Mucosa of gallbladder (tissue), 1 donor: Measurements from ENCODE around the gene OSBPL1A. TPM values are rescaled to one million over a fixed set of nuclear protein-coding genes. Genes with fewer than 3 reads are reported as not detected.

Experiments
- DNase-seq: peaks from one replicate; pipeline ENCODE4 v3.0.0-alpha.2; 2020; ENCODE audit warnings: low spot score
- total RNA-seq: library from RNA; stranded (reverse); gene quantifications from one replicate; pipeline ENCODE4 v1.2.1, GENCODE V29; 2021
- donor health status: DM: no; HTN: no; CAD: no.

Gene OSBPL1A
- total RNA-seq, 1 donor from 2014 or later, result 33.6 TPM

DNA sequence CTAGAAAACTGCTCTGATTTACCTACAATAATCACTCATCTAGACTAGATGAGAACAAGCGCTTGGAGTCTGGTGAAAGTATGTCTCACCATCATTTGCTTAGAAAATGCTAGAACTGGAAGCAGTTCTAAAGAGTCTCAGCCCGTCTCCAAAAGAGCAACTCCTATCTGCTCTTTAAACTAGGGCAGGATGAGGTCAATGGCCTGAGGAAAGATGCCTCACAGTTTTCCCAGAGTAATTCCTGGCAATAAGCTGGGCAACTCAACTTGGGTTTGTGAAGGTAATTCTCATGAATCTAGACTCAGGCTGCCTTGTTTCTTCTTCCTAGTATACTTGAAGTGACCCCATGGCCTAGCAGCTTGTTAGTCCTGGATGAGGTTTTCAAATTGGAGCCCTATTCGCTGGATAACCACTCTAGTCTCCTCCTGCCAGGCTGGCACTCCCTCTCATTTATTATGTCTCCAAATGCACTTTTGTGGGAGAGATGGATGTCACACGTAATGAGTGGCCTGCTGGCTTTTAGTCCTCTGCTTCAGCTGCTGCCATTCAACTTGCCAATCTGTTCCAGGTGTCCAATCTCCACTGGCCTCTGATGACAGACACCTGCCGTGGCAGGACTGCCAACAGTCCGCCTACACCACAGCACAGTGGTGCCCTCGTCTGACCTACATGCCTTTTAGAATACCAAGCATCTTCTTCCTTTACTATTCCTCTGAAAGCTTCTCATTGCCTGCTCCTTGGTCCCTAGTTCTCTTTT is 177.9 kb downstream of the OSBPL1A start:
- no peak for DNase-seq

DNA sequence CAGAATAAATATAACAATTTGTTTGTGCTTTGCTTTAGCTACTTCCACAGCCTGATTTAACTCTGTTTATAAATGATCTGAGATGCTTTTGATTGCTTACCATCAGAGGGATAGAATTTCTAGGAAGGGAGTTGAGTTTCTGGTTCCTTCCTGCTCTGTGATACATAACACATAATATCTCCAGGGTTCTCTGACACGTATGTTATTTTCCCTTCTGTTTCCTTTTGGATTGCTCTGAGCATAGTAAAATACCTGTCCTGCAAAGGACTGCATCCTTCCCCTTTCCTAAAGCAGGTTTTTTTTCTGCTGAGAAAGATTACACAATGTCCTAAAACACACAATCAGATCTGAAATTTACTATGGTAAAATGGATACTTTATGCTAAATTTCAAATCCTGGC is 182.7 kb downstream of the OSBPL1A start:
- no peak for DNase-seq

DNA sequence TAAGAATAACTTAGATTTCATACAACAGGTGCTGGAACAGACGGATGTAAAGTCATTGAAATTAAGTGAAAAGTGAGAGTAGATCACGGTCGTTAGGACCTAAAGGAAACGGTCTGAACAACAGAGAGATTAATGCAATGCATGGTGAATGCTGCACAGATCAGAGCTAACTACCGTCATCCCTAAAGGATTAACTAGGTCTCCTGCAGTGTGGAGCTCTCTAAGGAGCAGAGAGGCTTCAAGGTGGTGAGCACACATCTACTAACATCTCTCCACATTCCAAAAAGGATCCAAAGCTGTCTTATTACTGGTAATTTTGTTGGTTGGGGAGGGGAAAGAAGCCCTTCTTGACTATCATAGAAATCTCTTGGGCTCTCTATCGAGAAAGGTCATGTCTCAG is 183.5 kb downstream of the OSBPL1A start:
- no peak for DNase-seq

DNA sequence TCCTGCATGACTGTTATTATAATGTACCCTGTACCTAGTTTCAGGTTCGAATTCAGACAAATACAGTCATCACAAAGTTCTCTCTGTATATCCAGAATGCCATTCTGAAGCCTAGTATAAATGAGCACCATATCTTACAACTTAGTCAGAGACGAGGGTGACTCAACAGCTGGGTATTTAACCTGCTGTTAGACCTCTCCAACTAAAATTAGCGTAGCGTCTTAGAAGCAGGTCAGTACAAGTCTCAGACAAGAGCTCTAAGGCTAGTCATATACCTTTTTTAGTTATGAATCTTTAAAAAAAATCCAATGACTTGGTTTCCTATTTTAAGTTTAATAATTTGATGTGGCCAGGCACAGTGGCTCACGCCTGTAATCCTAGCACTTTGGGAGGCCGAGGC is 184.7 kb downstream of the OSBPL1A start:
- no peak for DNase-seq

DNA sequence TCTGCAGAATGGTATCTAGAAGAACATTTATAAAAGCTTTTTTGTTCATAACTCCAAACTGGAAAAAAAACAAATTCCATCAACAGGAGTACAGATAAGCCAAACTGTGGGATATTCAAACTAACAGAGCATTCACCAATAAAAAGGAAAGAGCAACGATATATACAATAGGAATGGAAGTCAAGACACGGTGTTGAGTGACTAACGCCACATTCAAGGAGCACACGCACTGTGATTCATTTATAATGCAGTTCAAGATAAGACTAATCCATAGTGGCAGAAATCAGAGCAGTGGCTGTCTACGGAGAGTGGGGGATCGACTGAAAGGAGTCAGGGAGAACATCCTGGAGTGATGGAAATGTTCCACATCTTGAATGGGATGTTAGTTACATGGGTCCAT is 188.1 kb downstream of the OSBPL1A start:
- no peak for DNase-seq

DNA sequence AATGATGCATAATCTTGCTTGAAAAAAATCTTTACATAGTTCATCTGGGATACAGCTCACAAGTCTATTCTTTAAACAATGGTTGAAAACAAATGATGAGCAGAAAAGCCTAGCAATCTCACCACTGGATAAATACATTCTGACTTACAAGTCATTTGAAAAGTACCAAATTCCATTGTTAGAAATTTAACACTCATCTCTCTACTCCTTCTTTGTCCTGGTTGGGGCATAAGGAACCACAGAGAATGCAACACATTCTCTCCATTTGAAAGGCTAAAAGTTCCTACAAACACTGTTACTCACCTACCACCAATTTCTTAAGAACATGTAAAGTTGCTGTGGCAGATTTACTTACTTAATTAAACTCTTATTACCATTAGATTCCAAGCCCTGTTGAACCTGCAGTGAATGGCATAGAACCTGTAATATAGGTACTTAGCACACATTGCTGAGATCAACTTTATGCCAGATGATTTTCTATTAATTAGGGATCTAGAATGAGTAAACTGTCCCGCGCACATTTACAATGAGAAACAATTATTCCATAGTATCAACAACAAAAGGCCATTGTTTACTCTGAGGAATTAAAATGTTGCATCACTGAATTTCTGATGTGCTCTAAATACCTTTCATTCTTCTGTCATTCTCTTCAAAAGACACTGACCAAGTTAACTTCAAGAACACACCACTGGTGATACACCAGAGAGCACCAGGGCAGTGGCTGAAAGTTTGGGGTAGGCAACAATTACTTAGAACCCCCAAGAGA is 189.2 kb downstream of the OSBPL1A start:
- DNase-seq, result no peak

DNA sequence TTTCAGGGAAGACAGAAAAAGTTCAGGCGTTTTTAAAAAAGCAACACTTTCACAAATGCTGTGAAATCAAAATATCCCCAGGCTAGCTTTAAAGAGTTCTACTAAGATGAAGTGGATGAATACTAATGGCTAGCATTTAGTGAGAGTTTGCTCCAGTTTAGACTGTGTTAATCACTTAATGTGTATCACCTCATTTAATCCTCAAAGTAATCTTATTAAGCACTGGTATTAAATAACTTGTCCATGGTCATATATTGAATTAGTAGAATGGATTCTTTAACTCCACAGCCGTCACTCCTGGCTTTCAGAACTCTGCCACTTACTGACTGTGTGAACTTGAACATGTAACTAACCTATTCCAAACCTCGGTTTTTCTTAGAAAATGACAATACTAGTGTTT is 192.7 kb downstream of the OSBPL1A start:
- DNase-seq, result no peak

DNA sequence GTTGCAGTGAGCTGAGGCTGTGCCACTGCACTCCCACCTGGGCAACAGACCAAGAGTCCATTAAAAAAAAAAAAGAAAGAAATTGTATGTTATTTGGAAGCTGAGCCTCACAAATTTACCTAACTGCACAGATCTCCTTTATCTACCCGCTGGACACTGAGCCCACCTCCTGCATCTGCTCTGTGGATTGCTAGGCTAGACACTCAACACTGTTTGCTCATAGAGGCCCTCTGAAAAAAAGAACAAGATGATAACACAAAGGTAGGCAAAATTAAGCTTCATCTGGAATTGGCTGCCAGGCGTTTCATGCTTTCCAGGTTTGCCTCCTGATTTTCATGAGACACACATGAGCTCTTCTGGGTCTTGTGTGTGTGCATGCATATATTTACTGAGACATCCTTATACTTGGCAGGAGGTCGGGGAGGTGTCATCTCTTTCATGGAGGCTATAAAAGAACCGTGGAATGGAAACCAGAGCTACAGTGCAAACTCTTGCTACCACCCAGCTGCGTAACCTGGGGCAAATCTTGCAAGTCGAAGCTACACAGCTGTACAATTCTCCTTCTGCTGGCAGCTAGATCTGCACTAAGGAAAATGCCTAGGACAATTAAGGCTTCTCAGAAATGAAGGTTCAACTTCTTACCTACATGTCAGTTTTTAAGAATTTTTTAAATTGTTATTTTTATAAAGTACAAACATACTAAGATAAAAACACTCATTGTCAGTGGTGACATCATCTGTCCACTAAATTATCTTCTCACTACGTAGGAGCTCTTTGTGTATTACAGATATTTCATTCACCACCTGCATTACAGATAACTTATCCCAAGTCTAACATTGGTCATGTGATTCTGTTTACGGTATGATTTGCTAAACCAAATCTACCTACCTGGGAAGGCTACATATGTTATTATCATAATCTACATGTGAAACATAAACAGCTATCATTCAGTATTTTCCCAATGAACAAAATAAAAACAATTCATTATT is 195.6 kb downstream of the OSBPL1A start:
- no peak for DNase-seq

DNA sequence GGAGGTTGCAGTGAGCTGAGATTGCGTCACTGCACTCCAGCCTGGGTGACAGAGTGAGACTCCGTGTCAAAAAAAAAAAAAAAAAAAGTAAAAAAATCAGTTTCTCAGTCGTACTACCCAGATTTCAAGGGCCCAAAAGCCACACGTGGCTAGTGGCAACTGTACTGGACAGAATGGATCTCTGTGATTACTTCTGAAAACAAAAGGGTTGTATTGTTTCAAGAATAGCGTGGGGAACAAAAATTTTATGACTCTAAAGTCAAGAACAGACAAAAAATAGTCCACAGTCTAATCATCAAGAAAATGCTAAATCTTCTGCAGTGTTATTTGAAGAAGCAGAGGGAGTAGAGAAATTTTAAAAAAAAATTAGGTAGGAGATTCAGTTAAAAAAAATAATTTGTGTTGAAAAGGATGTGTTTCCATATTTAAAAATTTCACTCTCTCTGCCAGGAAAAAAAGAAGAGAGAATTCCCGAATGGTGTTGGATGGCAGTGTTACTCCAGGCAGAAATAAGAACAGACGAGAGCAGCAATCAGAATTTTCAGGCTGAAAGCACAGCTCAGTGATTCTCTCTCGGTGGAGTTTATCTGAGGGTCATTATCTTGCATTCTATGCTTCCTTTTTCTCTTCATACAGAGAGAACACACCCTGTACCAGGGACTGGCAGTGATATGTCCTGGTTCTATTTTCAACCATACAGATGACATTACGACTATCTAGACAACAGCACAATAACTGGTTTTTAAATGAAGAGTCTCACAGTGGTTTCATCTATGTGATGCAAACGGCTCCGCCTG is 196.9 kb downstream of the OSBPL1A start:
- DNase-seq, result no peak

DNA sequence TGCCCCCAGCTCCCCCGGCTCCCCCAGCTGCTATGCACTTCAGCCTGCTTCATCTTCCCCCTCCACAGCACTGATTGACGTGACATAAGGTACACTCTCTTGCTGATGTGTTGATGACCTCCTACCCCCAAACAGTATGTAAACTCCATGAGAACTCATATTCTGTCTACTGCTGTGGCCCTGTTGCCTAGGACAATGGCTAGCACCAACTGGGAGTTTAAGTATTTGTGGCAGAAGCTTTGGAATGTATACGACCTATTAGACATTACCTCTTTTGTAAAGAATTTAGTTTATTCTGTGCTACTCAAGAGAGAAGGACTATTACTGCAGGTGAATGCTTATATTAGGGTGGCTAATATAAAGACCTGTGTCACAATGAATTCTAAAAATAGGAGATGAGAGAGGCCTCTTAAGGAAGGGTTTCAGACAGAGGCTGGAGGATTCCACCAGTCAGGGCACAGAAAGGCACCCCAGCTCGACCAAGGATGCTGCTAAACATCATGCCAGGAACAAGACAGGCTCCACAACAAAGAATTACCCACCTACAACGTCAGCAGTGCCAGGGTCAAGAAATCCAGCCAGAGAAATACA is 198.2 kb downstream of the OSBPL1A start:
- no peak for DNase-seq

DNA sequence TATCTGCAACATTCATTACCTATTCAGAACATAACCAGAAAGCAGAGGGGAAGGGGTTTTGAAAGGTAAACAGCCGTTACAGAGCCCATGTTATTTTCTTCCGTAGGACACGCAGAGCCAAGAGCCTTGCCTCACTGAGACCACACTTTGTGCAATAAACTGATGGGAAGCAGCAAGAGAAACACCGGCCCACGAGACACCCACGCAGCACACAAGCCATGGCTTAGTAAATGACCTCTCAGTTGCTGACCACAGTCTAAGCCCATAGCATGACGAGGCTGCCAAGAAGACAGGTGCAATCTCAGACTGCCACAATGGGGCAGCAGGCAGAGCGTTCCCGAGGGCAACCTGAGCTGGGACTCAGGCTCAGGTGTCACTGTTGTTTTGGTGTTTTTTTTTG is 199.2 kb downstream of the OSBPL1A start:
- DNase-seq, result no peak

DNA sequence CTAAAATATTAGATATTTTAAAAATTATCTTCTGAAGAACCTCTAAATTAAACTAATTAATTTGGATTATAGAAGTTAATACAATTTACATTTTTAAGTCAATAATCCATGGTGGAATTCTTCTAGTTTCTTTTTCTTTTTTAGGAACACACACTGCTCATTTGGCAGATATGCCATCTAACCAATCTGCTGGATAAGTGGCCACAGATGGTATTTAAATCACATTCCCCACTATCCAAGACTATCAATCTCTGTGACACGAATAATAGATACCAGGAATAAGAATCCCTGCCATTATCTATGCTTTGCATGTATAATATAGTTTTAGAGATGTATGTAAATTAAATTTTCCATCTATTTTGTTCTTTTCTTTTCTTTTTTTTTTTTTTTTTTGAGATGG is 200.2 kb downstream of the OSBPL1A start:
- DNase-seq, result no peak

DNA sequence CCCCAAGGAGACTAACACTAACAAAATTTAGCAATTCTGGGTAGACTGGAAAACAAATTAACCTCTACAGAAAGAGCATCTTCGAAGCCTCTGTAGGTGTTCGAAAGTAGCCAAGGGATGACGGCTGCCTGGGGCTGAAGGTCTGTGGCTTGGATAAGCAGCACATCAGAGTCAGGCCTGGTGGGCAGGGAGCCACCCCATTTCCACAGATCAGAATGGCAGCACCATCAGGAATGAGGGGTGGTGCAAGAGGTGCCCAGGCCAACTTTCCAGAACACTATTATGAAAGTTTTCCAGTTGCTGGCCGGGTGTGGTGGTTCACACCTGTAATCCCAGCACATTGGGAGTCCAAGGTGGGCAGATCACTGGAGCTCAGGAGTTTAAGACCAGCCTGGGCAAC is 200.9 kb downstream of the OSBPL1A start:
- DNase-seq, result no peak

DNA sequence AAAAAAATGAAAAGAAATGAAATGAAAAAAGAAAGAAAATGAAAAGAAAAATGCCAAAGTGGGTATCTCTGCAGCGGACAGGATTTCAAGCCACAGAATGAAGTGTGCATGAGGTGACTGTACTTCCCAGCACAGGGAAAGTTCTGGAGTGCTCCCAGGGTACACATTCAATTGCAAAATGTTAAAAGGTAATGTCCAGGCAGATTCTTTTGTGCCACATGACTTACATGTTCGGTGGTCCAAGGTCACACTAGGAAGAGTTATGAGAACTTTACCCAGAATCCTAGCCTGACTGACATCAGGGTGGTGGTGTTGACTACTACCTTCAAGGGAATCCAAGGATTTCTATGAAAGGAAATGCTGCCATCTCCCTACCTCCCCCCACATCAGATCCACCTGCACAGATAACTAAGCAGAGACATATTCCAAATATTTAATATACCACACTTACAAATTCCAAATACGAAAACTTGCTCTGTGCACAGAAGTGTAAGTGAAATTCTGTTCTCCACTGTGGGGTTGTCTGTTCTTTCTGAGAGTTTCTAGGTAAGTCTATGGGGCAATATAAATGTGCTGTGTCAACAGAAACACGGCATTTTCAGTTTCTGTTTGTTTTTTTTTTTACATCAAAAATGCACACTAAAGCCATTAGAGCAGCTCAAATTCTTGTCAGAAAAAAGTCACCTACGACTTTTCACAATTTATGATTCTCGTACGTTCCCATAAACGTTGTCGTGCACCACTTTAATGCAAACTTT is 202.1 kb downstream of the OSBPL1A start:
- DNase-seq, result no peak

DNA sequence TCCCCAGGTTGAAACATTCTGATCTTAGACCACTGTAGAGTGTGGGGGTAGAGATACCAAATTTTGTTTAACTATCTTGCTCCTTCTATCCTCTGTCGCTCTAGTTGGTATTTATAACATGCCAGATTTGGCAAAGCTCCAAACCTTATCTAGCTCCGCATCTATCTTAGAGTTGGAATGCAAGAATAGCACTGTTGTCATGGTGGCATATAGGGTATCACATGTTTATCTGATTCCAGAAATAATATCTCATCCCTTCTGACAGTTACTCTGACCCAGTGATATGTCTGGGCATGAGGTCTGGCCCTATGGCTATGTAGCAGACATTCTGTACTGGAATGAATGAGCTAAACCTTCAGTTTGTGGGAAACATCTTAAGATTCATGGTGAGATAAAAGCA is 207.0 kb downstream of the OSBPL1A start:
- no peak for DNase-seq

DNA sequence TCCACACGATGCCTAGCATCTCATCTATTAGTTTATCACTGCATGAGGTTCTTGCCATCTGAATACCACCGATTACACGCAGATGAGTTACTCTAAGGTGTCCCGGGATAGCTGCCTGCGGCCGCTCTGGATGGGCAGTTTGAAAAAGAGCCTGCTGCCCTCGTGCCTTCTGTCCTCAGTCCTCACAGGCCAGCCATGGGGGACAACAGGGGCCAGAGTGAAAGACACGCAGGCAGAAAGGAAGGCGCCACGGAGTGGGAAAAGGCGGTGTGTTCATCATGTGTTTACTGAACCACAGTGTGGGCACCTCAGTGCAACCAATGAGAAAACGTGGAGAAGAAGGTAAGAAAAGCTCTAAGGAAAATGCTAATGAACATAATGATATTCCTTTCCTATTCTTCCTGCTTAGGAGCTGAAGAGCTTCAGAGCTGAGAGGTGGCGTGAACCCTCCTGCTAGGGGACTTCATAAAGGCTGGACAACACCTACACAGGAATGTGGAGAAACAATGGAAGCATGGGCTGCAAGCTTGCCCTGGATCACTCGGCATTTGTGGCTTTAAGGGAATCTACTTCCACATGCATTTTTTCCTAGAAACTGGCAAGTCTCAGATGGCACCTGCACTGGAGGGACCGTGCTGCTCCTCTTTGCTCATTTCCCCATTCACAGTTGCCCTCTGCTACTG is 207.8 kb downstream of the OSBPL1A start:
- no peak for DNase-seq

DNA sequence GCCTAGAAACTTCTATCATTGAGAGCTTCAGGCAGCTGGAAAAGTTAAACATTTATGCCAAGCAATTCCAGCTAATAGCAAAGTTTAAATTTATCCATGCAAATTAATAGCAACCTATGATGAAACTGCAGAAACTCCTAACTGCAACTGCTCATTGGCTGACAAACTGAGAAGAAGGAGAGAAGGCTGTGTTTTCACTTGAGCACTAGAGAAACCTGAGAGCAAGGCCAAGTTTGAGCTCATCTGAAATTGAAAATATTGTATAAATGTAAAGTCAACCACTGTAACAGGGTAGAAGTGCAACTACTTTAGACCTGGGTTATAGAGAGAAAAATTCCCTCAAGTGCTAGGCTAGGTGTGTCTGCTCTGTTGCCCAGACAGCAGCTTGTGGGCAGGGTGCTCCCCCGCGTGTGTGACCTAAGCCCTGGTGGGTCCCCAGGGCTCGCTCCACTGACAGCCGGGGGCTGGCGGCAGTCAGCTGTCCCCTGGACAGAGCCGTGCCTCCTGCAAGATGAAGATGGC is 208.6 kb downstream of the OSBPL1A start:
- no peak for DNase-seq

DNA sequence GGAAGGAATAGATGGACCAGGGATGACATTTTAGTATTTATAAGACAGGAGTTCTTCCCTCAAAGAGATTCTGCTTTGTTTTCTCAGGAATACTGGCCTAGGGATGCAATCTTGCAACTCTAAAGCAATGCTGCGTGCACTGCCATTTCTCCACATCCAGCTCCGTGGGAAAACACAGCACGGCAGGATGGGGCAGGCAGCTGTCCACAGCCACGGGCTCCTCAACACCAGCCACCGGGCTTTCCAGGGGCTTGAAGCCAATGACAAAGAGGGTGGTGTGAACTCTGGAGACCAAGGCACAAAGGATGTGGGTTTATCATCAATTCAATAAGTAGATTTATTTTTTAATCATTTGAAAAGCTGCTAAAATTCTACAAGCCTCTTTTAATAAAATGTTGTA is 209.5 kb downstream of the OSBPL1A start:
- DNase-seq, result no peak

DNA sequence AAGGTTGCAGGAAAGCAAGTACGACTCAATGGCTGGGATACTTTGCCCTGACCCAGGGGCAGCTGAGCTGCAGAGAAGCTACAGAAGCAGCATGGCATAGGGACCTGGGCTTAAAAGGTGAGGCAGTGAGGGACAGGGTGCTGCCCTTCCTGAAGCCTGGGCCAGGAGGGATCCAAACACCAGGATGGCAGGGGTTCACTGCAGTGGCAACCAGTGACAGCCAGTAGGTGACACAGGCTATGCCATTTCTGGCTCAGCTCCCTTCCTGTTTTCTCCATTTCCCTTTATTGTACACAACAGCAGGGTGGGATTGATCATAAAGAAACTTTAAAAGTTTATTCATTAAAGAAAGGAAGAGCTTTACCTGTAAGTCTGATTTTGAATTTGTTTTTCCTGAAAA is 209.9 kb downstream of the OSBPL1A start:
- DNase-seq, result no peak
